Measurements from ENCODE around the gene DBH.

DNA sequence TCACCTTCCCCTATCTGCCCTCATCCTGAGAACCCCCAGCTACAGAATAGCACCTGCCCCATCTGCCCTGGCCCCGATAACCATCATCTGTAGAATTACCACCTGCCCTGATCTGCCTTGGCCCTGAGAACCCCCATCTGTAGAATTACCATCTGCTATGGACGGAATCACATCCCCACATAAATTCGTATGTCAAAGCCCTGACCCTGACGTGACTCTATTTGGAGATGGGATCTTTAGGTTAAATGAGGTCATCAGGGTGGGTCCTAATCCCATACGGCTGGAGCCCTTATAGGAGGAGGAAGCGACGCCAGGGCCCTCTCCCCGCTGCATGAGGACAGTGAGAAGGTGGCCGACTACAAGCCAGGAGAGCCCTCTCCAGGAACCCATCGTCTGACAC is 69.4 kb downstream of the DBH start:
- TF ChIP-seq CTCF (conservative IDR thresholded peaks at IDR 0.05; ENCODE audit: low read length) (no peak), EZH2phosphoT487 (IDR thresholded peaks at IDR 0.05; ENCODE audit: borderline replicate concordance, low read depth, low read length) (no peak)
